Measurements from ENCODE around the gene TSPEAR.
"Not testable (repeated sequence)": the region's sequence is repeated elsewhere in the genome, so short reads cannot be mapped to it uniquely, and the experiment has no call there.

The TSPEAR gene

DNA sequence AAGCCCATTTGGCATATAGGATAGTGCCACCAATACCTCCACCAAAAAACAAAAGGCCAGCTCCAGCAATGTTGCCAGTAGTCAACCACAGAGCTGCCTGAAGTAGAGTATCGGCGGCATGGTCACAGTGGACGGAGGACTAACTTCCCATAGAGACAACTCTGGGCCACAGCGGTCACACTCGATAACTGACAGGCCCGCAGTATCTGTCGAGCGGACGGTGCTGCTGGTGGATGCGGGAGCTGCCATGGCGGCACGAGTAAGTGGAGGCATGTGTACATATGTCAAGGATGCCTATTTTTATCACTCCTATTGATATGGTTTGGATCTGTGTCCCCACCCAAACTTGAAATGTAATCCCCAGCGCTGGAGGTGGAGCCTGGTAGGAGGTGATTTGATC is 33.5 kb downstream of the TSPEAR start:
- Histone ChIP-seq H3K36me3 (ENCODE audit: control insufficient read depth in 5 of 5, insufficient read depth in 5 of 5, low read length in 5 of 5) (no peaks in the 10 kb centered on the region), H3K4me3 (ENCODE audit: low read depth in 1 of 5, low read length in 5 of 5) (no peak overlapping the region), H3K27me3 (ENCODE audit: control insufficient read depth in 5 of 5, insufficient read depth in 4 of 5, low read length in 5 of 5) (peaks cover 0 to 5% (median 4%) of the 10 kb centered on the region in 5 donors), H3K4me1 (ENCODE audit: control insufficient read depth in 5 of 5, insufficient read depth in 5 of 5, low read length in 5 of 5) (no peaks in the 10 kb centered on the region), H3K27ac (ENCODE audit: low read depth, low read length) (no peak overlapping the region), H3K9ac (ENCODE audit: low read length in 5 of 5) (no peak overlapping the region), H3K9me3 (ENCODE audit: control insufficient read depth in 5 of 5, low read length in 5 of 5) (peaks cover 0 to 4% (median 0%) of the 10 kb centered on the region in 5 donors)

DNA sequence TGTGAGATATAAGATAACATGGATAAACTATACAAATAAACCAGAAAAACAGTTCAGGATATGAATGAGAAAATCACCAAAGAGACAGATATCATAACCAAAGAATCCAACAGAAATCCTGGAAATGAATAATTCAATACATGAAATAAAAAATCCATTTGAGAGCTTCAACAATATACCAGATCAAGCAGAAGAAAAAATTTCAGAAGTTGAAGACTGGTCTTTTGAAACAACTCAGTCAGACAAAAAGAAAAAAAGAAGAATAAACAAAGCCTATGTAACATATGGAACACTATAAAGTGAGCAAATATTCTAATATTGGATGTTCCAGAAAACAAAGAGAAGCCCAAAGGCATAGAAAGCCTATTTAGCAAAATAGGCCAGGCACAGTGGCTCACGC is 39.5 kb downstream of the TSPEAR start:
- peaks cover 0 to 11% (median 0%) of the 10 kb centered on the region in 5 donors for H3K27me3 ChIP-seq (ENCODE audit: control insufficient read depth in 5 of 5, insufficient read depth in 4 of 5, low read length in 5 of 5)
- no peak overlapping the region for H3K9ac ChIP-seq (ENCODE audit: low read length in 5 of 5)
- no peak overlapping the region for H3K27ac ChIP-seq (ENCODE audit: low read depth, low read length)
- H3K4me1 ChIP-seq (ENCODE audit: control insufficient read depth in 5 of 5, insufficient read depth in 5 of 5, low read length in 5 of 5), result no peaks in the 10 kb centered on the region
- H3K9me3 ChIP-seq (ENCODE audit: control insufficient read depth in 5 of 5, low read length in 5 of 5), result peaks cover 0 to 23% (median 9%) of the 10 kb centered on the region in 5 donors
- H3K36me3 ChIP-seq (ENCODE audit: control insufficient read depth in 5 of 5, insufficient read depth in 5 of 5, low read length in 5 of 5), result no peaks in the 10 kb centered on the region
- no peak overlapping the region for H3K4me3 ChIP-seq (ENCODE audit: low read depth in 1 of 5, low read length in 5 of 5)

DNA sequence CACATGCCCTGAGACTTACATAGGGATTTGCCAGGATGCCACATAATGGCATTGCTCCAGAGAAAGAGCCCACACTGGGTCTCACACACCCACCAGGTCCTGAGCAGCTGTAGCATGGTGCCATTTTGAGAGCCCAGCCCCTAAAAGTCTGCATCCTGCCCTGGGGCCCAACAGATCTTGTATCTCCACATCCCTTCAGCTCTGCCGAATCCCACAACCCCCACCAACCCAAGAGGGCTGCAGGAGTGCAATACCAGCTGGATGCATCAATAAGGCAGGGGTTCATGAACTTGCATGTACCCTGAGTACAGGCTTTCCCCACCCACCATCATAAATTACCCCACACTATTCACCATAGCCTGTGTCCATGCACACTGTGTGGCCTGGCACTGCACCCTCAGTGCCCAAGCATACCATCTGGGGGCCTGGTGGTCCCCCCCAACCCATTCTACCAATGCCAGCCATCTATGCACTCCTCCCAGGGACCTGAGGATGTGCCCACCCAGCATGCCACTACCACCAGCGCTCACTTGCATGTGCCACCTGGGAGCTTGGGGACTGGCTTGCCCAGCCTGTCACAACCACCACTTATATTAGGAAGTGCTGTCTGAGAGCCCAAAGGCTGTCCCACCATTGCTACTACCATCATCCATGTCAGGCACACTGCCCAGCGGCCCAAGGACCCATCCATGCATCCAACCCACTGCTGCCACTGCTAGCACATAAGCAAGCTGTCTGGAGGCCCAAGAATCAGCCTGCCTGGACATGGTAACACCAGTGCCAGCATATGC is 40.5 kb downstream of the TSPEAR start:
- Histone ChIP-seq H3K9me3 (ENCODE audit: control insufficient read depth in 5 of 5, low read length in 5 of 5) (peaks cover 0 to 23% (median 9%) of the 10 kb centered on the region in 5 donors), H3K9ac (ENCODE audit: low read length in 5 of 5) (no peak overlapping the region), H3K27me3 (ENCODE audit: control insufficient read depth in 5 of 5, insufficient read depth in 4 of 5, low read length in 5 of 5) (peaks cover 0 to 11% (median 5%) of the 10 kb centered on the region in 5 donors), H3K36me3 (ENCODE audit: control insufficient read depth in 5 of 5, insufficient read depth in 5 of 5, low read length in 5 of 5) (no peaks in the 10 kb centered on the region), H3K4me3 (ENCODE audit: low read depth in 1 of 5, low read length in 5 of 5) (peak overlapping the region in 1 of 5 donors; percentile 13), H3K27ac (ENCODE audit: low read depth, low read length) (no peak overlapping the region), H3K4me1 (ENCODE audit: control insufficient read depth in 5 of 5, insufficient read depth in 5 of 5, low read length in 5 of 5) (no peaks in the 10 kb centered on the region)

GRCh38 chr21:44667612-44668011 is 43.8 kb downstream of the TSPEAR start:
- Histone ChIP-seq H3K9me3 (ENCODE audit: control insufficient read depth in 5 of 5, low read length in 5 of 5) (peaks cover 0 to 18% (median 14%) of the 10 kb centered on the region in 5 donors), H3K36me3 (ENCODE audit: control insufficient read depth in 5 of 5, insufficient read depth in 5 of 5, low read length in 5 of 5) (no peaks in the 10 kb centered on the region), H3K27ac (ENCODE audit: low read depth, low read length) (no peak overlapping the region), H3K4me1 (ENCODE audit: control insufficient read depth in 5 of 5, insufficient read depth in 5 of 5, low read length in 5 of 5) (no peaks in the 10 kb centered on the region), H3K27me3 (ENCODE audit: control insufficient read depth in 5 of 5, insufficient read depth in 4 of 5, low read length in 5 of 5) (peaks cover 0 to 15% (median 5%) of the 10 kb centered on the region in 5 donors), H3K4me3 (ENCODE audit: low read depth in 1 of 5, low read length in 5 of 5) (no peak overlapping the region), H3K9ac (ENCODE audit: low read length in 5 of 5) (no peak overlapping the region)

DNA sequence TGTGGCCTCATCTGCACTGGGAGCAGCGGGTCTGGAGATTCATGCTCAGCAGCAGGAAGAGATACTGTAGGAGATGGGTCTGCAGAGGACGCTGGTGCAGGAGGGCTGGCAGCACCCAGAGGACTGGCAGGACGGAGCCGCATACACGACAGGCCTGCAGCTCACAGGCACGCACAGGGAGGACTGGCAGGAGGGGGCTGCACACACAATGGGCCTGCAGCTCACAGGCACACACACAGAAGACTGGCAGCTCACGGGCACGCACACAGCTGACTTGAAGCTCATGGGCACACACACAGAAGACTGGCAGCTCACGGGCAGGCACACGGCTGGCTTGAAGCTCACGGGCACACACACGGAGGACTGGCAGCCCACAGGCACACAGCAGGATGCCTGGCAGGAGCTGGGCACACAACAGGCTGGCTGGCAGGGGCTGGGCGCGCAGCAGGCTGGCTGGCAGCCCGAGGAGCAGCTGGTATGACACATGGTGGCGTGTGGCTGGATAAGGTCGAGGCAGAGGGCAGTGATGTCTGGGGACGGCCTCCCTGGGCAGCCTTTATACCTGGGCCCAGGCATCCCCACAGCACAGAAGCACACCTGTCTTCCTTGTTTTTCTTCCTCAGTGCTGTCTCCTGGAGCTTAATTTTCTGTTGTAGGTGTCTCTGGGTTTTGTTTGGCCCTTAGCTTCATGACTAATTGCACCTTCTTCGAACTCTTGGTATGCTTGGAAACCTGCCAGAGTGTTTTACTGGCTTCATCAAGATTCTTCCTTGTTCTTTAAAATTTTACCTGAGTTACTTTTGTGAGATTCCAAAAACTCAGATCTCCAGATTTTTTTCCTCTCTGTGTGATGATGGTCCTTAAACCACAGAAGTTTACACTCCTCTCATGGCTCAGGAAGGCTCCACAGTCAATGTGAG is 44.7 kb downstream of the TSPEAR start, which contains the start of gene KRTAP12-2:
Gene KRTAP12-2 (minus strand): TSS at position 527 of the 920 bp plus-strand sequence. CDS start 41 bp downstream, at position 486.
- Histone ChIP-seq H3K27ac (ENCODE audit: low read depth, low read length) (no peak within 1 kb of the TSS), H3K36me3 (ENCODE audit: control insufficient read depth in 5 of 5, insufficient read depth in 5 of 5, low read length in 5 of 5) (no peaks in the 10 kb centered on the region), H3K4me1 (ENCODE audit: control insufficient read depth in 5 of 5, insufficient read depth in 5 of 5, low read length in 5 of 5) (no peaks in the 10 kb centered on the region), H3K9ac (ENCODE audit: low read length in 5 of 5) (no peak within 1 kb of the TSS), H3K9me3 (ENCODE audit: control insufficient read depth in 5 of 5, low read length in 5 of 5) (peaks cover 0 to 14% (median 13%) of the 10 kb centered on the region in 5 donors), H3K4me3 (ENCODE audit: low read depth in 1 of 5, low read length in 5 of 5) (no peak within 1 kb of the TSS), H3K27me3 (ENCODE audit: control insufficient read depth in 5 of 5, insufficient read depth in 4 of 5, low read length in 5 of 5) (peaks cover 0 to 15% (median 5%) of the 10 kb centered on the region in 5 donors)

- Histone ChIP-seq H3K27me3 (ENCODE audit: control insufficient read depth in 5 of 5, insufficient read depth in 4 of 5, low read length in 5 of 5) (peaks cover 0 to 8% (median 2%) of the 10 kb centered on the region in 5 donors), H3K4me1 (ENCODE audit: control insufficient read depth in 5 of 5, insufficient read depth in 5 of 5, low read length in 5 of 5) (no peaks in the 10 kb centered on the region), H3K4me3 (ENCODE audit: low read depth in 1 of 5, low read length in 5 of 5) (no peak overlapping the region), H3K36me3 (ENCODE audit: control insufficient read depth in 5 of 5, insufficient read depth in 5 of 5, low read length in 5 of 5) (no peaks in the 10 kb centered on the region), H3K27ac (ENCODE audit: low read depth, low read length) (no peak overlapping the region), H3K9ac (ENCODE audit: low read length in 5 of 5) (no peak overlapping the region), H3K9me3 (ENCODE audit: control insufficient read depth in 5 of 5, low read length in 5 of 5) (peaks cover 0 to 5% (median 3%) of the 10 kb centered on the region in 5 donors)
These were observed 46.7 kb downstream of the TSPEAR start for GRCh38 chr21:44664691-44665090.

DNA sequence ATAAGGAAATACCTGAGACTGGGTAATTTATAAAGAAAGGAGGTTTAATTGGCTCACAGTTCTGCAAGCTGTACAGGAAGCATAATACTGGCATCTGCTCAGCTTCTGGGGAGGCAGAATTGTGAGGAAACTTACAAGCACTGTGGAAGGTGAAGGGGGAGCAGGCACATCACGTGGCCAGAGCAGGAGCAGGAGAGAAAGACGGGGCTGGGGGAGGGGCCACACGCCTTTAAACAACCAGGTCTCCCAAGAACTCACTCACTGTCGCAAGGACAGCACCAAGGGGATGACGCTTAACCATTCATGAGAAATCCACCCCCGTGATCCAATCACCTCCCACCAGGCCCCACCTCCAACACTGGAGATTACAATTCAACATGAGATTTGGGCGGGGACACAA is 49.8 kb downstream of the TSPEAR start:
- H3K4me3 ChIP-seq (ENCODE audit: low read depth in 1 of 5, low read length in 5 of 5); H3K36me3 ChIP-seq (ENCODE audit: control insufficient read depth in 5 of 5, insufficient read depth in 5 of 5, low read length in 5 of 5); H3K9me3 ChIP-seq (ENCODE audit: control insufficient read depth in 5 of 5, low read length in 5 of 5); H3K27ac ChIP-seq (ENCODE audit: low read depth, low read length); H3K9ac ChIP-seq (ENCODE audit: low read length in 5 of 5): not testable (repeated sequence)
- peaks cover 0 to 22% (median 5%) of the 10 kb centered on the region in 5 donors for H3K4me1 ChIP-seq (ENCODE audit: control insufficient read depth in 5 of 5, insufficient read depth in 5 of 5, low read length in 5 of 5)
- H3K27me3 ChIP-seq (ENCODE audit: control insufficient read depth in 5 of 5, insufficient read depth in 4 of 5, low read length in 5 of 5), result peaks cover 4 to 14% (median 13%) of the 10 kb centered on the region in 5 donors

DNA sequence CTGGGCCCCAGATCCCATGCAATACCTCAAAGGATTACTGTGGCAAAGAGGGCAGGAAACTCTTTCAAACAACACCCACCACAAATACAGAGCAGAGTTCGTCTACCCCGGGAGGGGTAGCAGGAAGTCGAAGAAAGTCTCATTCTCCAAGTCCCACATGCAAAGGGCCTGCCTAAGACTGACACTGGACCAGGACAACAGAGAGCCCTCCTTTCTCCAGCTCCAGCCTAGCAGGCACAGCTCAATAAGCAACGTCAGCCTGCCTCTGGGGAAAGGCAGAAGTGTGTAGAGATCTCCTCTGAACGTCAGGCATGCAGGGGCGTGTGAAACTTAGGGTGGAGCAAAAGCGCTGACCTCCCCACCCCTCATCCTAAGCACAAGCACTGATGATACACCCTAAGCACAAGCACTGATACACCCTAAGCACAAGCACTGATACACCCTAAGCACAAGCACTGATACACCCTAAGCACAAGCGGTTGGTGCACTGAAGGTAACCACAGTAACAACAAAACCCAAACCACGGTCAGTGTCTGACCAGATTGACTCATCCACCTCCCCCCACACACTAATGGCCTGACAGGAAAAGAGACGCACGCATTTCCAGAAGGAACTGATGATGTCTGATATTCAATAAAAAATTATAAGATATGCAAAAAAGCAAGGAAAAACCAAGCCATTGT is 52.3 kb downstream of the TSPEAR start:
- Histone ChIP-seq H3K9ac (ENCODE audit: low read length in 5 of 5) (no peak overlapping the region), H3K36me3 (ENCODE audit: control insufficient read depth in 5 of 5, insufficient read depth in 5 of 5, low read length in 5 of 5) (no peaks in the 10 kb centered on the region), H3K27ac (ENCODE audit: low read depth, low read length) (no peak overlapping the region), H3K4me3 (ENCODE audit: low read depth in 1 of 5, low read length in 5 of 5) (no peak overlapping the region), H3K27me3 (ENCODE audit: control insufficient read depth in 5 of 5, insufficient read depth in 4 of 5, low read length in 5 of 5) (peaks cover 4 to 20% (median 12%) of the 10 kb centered on the region in 5 donors), H3K4me1 (ENCODE audit: control insufficient read depth in 5 of 5, insufficient read depth in 5 of 5, low read length in 5 of 5) (peaks cover 0 to 22% (median 5%) of the 10 kb centered on the region in 5 donors), H3K9me3 (ENCODE audit: control insufficient read depth in 5 of 5, low read length in 5 of 5) (peaks cover 0 to 12% (median 11%) of the 10 kb centered on the region in 5 donors)

- no peaks in the 10 kb centered on the region for H3K36me3 ChIP-seq (ENCODE audit: control insufficient read depth in 5 of 5, insufficient read depth in 5 of 5, low read length in 5 of 5)
- H3K9me3 ChIP-seq (ENCODE audit: control insufficient read depth in 5 of 5, low read length in 5 of 5), result peaks cover 0 to 12% (median 11%) of the 10 kb centered on the region in 5 donors
- H3K27me3 ChIP-seq (ENCODE audit: control insufficient read depth in 5 of 5, insufficient read depth in 4 of 5, low read length in 5 of 5), result peaks cover 4 to 21% (median 14%) of the 10 kb centered on the region in 5 donors
- no peak overlapping the region for H3K4me3 ChIP-seq (ENCODE audit: low read depth in 1 of 5, low read length in 5 of 5)
- peaks cover 0 to 22% (median 5%) of the 10 kb centered on the region in 5 donors for H3K4me1 ChIP-seq (ENCODE audit: control insufficient read depth in 5 of 5, insufficient read depth in 5 of 5, low read length in 5 of 5)
- no peak overlapping the region for H3K27ac ChIP-seq (ENCODE audit: low read depth, low read length)
- no peak overlapping the region for H3K9ac ChIP-seq (ENCODE audit: low read length in 5 of 5)
These were observed 52.8 kb downstream of the TSPEAR start for GRCh38 chr21:44658541-44658910.

All from subcutaneous abdominal adipose tissue (tissue), 5 donors.